Type B pancreatic cell (in vitro differentiated cells): ENCODE measurements around the gene NCAPD3. TPM values are rescaled to one million over a fixed set of nuclear protein-coding genes. Genes with fewer than 3 reads are reported as not detected.
"Not testable (repeated sequence)": the region's sequence is repeated elsewhere in the genome, so short reads cannot be mapped to it uniquely, and the experiment has no call there.

Experiments used
- DNase-seq: peaks from one replicate; pipeline ENCODE4 v3.0.0; 2021; ENCODE audit warnings: mixed read lengths; ENCODE audit not compliant: unreplicated experiment; ENCODE audit errors: extremely low spot score
- H3K27ac Mint-ChIP-seq: 2 replicates; pipeline ENCODE4 v1.8.0; 2021; ENCODE audit warnings: mild to moderate bottlenecking, mixed read lengths
- H3K27me3 Mint-ChIP-seq: 2 replicates; pipeline ENCODE4 v1.8.0; 2021; ENCODE audit warnings: mixed read lengths
- H3K36me3 Mint-ChIP-seq: 2 replicates; pipeline ENCODE4 v1.8.0; 2021; ENCODE audit warnings: mixed read lengths
- H3K4me1 Mint-ChIP-seq: one replicate; pipeline ENCODE4 v1.8.0; 2021; ENCODE audit warnings: mixed read lengths; ENCODE audit not compliant: unreplicated experiment
- H3K4me3 Mint-ChIP-seq: 2 replicates; pipeline ENCODE4 v1.8.0; 2021; ENCODE audit warnings: mild to moderate bottlenecking, mixed read lengths
- H3K9me3 Mint-ChIP-seq: 2 replicates; pipeline ENCODE4 v1.8.0; 2021; ENCODE audit warnings: mixed read lengths
- CTCF ChIP-seq: fragments of 200-600 bp; sonication (generic); conservative IDR thresholded peaks from 2 replicates; pipeline ENCODE4 v1.5.0; 2021; ENCODE audit warnings: antibody characterized with exemption, mild to moderate bottlenecking
- total RNA-seq: library from RNA; stranded (reverse); gene quantifications from 2 replicates; pipeline ENCODE4 v1.2.1, GENCODE V29; 2021; ENCODE audit warnings: low replicate concordance

The NCAPD3 gene
- total RNA-seq, 1 donor from 2014 or later = 33.9 TPM

- no peak for DNase-seq
- no peak for TF ChIP-seq CTCF
- H3K27me3 Mint-ChIP-seq = peaks cover 37% of the 10 kb centered on the region
- no peak overlapping the region for H3K4me3 Mint-ChIP-seq
- no peak overlapping the region for H3K27ac Mint-ChIP-seq
- H3K4me1 Mint-ChIP-seq = peaks cover 33% of the 10 kb centered on the region
- H3K9me3 Mint-ChIP-seq = no peaks in the 10 kb centered on the region
- H3K36me3 Mint-ChIP-seq = peaks cover 3% of the 10 kb centered on the region
Observed at GRCh38 chr11:134120143-134120850, 103.5 kb downstream of the NCAPD3 start.

- Mint-ChIP-seq H3K9me3 (no peaks in the 10 kb centered on the region), H3K4me1 (peaks cover 26% of the 10 kb centered on the region), H3K27me3 (peaks cover 29% of the 10 kb centered on the region), H3K4me3 (no peak overlapping the region), H3K27ac (no peak overlapping the region), H3K36me3 (peaks cover 3% of the 10 kb centered on the region)
- DNase-seq = no peak
- TF ChIP-seq CTCF = no peak
Observed at GRCh38 chr11:134119094-134119493, 104.7 kb downstream of the NCAPD3 start.

- H3K36me3 Mint-ChIP-seq = no peaks in the 10 kb centered on the region
- no peak for TF ChIP-seq CTCF
- H3K27ac Mint-ChIP-seq = no peak overlapping the region
- peaks cover 18% of the 10 kb centered on the region for H3K27me3 Mint-ChIP-seq
- no peak for DNase-seq
- no peaks in the 10 kb centered on the region for H3K9me3 Mint-ChIP-seq
- no peak overlapping the region for H3K4me3 Mint-ChIP-seq
- peaks cover 21% of the 10 kb centered on the region for H3K4me1 Mint-ChIP-seq
Observed at GRCh38 chr11:134118006-134118405, 105.8 kb downstream of the NCAPD3 start.

- peaks cover 12% of the 10 kb centered on the region for H3K4me1 Mint-ChIP-seq
- H3K4me3 Mint-ChIP-seq = no peak overlapping the region
- H3K27ac Mint-ChIP-seq = no peak overlapping the region
- peaks cover 12% of the 10 kb centered on the region for H3K27me3 Mint-ChIP-seq
- H3K36me3 Mint-ChIP-seq = peaks cover 7% of the 10 kb centered on the region
- no peak for DNase-seq
- no peak for TF ChIP-seq CTCF
- peaks cover 7% of the 10 kb centered on the region for H3K9me3 Mint-ChIP-seq
Observed at GRCh38 chr11:134116210-134116609, 107.6 kb downstream of the NCAPD3 start.

GRCh38 chr11:134113787-134114186 lies 110.0 kb downstream of the NCAPD3 start:
- not testable (repeated sequence) for H3K9me3 Mint-ChIP-seq, H3K27ac Mint-ChIP-seq, H3K4me3 Mint-ChIP-seq, H3K36me3 Mint-ChIP-seq, H3K27me3 Mint-ChIP-seq, H3K4me1 Mint-ChIP-seq, DNase-seq

GRCh38 chr11:134110252-134110815 lies 113.4 kb downstream of the NCAPD3 start:
- no peak for TF ChIP-seq CTCF
- H3K9me3 Mint-ChIP-seq = peaks cover 8% of the 10 kb centered on the region
- no peak overlapping the region for H3K27ac Mint-ChIP-seq
- no peaks in the 10 kb centered on the region for H3K4me1 Mint-ChIP-seq
- no peak for DNase-seq
- H3K36me3 Mint-ChIP-seq = peaks cover 9% of the 10 kb centered on the region
- H3K4me3 Mint-ChIP-seq = no peak overlapping the region
- peaks cover 1% of the 10 kb centered on the region for H3K27me3 Mint-ChIP-seq
